Ectodermal cell (in vitro differentiated cells): ENCODE data around the gene OTOP2.

ENCODE experiments used
- H3K27ac ChIP-seq: 2 replicates; pipeline ENCODE4 v1.7.0; 2013; ENCODE audit warnings: mild to moderate bottlenecking, low read depth, low read length; ENCODE audit not compliant: insufficient read depth, poor library complexity, severe bottlenecking
- H3K27me3 ChIP-seq: 2 replicates; pipeline ENCODE4 v1.7.0; 2013; ENCODE audit warnings: mild to moderate bottlenecking, low read length; ENCODE audit not compliant: insufficient read depth, control insufficient read depth, poor library complexity, severe bottlenecking
- H3K36me3 ChIP-seq: one replicate; pipeline ENCODE4 v1.7.0; 2013; ENCODE audit warnings: low read length; ENCODE audit not compliant: control insufficient read depth, insufficient read depth
- H3K4me1 ChIP-seq: one replicate; pipeline ENCODE4 v1.7.0; 2013; ENCODE audit warnings: low read length; ENCODE audit not compliant: control insufficient read depth, insufficient read depth
- H3K4me3 ChIP-seq: 2 replicates; pipeline ENCODE4 v1.7.0; 2013; ENCODE audit warnings: low read depth, low read length, control low read depth; ENCODE audit not compliant: insufficient read depth
- H3K9me3 ChIP-seq: 2 replicates; pipeline ENCODE4 v1.7.0; 2013; ENCODE audit warnings: mild to moderate bottlenecking, low read length, moderate library complexity; ENCODE audit not compliant: control insufficient read depth
- WGBS, 2 experiments: methylation state at CpG; one replicate each; pipeline ENCODE4 v1.1.7; 2013; ENCODE audit warnings: missing lambda C conversion rate in 2 of 2; 5-methylcytosine and 5-hydroxymethylcytosine counted together

OTOP2 gene

GRCh38 chr17:74941128-74941725 is 17.2 kb downstream of the OTOP2 start:
- 86 to 88% methylated on average over 21 of the region's 21 CpGs for WGBS, 2 experiments
- Histone ChIP-seq H3K27ac (no peak overlapping the region), H3K36me3 (no peaks in the 10 kb centered on the region), H3K4me1 (no peaks in the 10 kb centered on the region), H3K4me3 (no peak overlapping the region), H3K9me3 (no peaks in the 10 kb centered on the region), H3K27me3 (peaks cover 50% of the 10 kb centered on the region)

DNA sequence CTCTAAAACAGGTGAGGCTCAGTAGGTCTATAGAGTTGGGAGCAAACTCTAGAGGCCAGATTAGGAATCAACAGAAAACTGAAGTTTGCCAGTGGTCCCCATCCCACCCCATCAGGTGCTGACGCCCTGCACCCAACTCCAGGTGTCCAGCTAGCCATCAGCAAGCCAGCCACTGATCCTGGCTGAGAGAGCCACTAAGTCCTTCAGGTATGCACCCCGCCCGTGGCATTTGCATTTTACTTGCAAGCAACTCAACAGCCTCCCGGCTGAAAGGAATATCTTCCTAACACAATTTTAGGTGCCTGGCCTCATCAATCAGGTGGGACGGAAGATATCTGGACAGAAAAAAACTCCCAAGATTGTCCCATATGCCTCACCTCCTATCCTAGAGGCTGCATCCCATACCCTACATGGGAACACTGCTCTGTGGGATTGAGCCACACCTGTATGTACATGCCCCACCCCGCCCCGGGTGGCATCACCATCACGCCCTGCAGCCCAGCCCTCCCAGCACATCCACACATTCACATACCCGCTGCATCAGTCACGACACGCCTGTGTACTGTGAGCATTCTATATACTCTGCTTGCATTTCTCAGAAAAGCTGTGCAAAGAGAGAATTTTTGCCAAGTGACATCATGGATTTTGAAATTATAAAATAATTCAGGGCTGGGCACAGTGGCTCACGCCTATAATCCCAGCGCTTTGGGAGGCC is 19.9 kb downstream of the OTOP2 start:
- Histone ChIP-seq H3K27ac (no peak overlapping the region), H3K27me3 (peaks cover 23% of the 10 kb centered on the region), H3K4me1 (no peaks in the 10 kb centered on the region), H3K4me3 (no peak overlapping the region), H3K9me3 (no peaks in the 10 kb centered on the region), H3K36me3 (no peaks in the 10 kb centered on the region)
- WGBS, 2 experiments, result 77 to 79% methylated on average over 13 of the region's 13 CpGs

GRCh38 chr17:74945543-74945942 is 21.5 kb downstream of the OTOP2 start:
- H3K4me3 ChIP-seq, result no peak overlapping the region
- H3K27me3 ChIP-seq, result peaks cover 14% of the 10 kb centered on the region
- H3K4me1 ChIP-seq, result no peaks in the 10 kb centered on the region
- H3K9me3 ChIP-seq, result no peaks in the 10 kb centered on the region
- H3K36me3 ChIP-seq, result no peaks in the 10 kb centered on the region
- no peak overlapping the region for H3K27ac ChIP-seq
- 75 to 78% methylated on average over 6 of the region's 6 CpGs for WGBS, 2 experiments

GRCh38 chr17:74946641-74947040 is 22.6 kb downstream of the OTOP2 start:
- Histone ChIP-seq H3K27me3 (peaks cover 8% of the 10 kb centered on the region), H3K4me1 (no peaks in the 10 kb centered on the region), H3K36me3 (no peaks in the 10 kb centered on the region), H3K9me3 (no peaks in the 10 kb centered on the region), H3K27ac (no peak overlapping the region), H3K4me3 (no peak overlapping the region)
- 89 to 91% methylated on average over 14 of the region's 14 CpGs for WGBS, 2 experiments

DNA sequence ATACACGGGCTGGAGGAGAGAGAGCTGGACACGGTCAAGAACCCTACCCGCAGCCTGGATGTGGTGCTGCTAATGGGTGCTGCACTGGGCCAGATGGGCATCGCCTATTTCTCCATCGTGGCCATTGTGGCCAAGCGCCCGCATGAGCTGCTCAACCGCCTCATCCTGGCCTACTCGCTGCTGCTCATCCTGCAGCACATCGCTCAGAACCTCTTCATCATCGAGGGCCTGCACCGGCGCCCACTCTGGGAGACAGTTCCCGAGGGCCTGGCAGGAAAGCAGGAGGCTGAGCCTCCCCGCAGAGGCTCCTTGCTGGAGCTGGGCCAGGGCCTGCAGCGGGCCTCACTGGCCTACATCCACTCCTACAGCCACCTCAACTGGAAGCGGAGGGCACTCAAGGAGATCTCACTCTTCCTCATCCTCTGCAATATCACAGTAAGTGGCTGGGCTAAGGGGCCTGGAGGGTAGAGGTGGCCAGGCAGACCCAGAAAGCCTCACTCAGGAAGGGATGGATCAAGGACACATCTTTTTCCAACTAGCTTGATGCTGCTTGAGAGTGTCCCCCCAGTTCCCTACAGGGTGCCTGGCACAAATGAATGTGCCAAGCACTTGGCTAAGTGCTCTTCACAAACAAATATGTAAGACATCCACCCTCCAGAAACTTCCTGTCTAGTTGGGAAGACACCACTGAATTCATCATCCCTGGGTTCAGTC is 23.1 kb downstream of the OTOP2 start:
- 95% methylated on average over 17 of the region's 17 CpGs for WGBS, 2 experiments
- Histone ChIP-seq H3K4me3 (no peak overlapping the region), H3K9me3 (no peaks in the 10 kb centered on the region), H3K27me3 (peaks cover 8% of the 10 kb centered on the region), H3K27ac (no peak overlapping the region), H3K36me3 (no peaks in the 10 kb centered on the region), H3K4me1 (no peaks in the 10 kb centered on the region)

DNA sequence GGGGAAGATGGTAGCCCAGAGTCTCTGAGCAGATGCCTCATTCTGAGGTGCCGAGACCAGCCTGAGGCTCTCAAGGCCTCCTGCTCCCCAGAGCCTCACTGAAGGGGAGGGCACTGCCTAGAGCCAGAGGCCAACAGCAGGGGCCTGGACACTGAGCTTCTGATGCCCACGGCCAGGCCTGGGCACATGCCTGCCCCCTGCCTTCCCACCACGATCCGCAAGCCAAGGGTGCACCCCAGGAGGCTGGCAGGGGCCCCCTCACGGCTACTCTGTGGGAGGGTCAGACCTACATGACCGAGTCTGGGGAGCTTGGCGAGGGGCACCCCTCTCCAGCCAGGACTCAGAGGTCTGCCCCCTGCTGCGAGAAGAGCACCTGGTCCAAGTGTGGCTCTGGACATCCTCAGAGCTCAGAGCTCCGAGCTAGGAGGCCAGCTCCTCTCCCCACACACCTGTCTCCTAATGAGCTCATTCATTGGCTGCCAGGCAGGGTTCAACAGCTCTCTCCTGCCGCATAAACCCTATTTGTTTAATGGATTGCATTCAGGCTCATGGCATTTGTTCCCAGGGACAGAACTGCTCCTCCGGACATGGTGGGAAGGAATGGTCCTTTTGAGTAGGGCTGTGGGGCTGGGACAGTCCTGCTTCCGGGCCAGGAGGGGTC is 25.5 kb downstream of the OTOP2 start:
- 73 to 75% methylated on average over 12 of the region's 12 CpGs for WGBS, 2 experiments
- Histone ChIP-seq H3K4me3 (no peak overlapping the region), H3K27me3 (no peaks in the 10 kb centered on the region), H3K27ac (no peak overlapping the region), H3K4me1 (no peaks in the 10 kb centered on the region), H3K9me3 (no peaks in the 10 kb centered on the region), H3K36me3 (no peaks in the 10 kb centered on the region)

DNA sequence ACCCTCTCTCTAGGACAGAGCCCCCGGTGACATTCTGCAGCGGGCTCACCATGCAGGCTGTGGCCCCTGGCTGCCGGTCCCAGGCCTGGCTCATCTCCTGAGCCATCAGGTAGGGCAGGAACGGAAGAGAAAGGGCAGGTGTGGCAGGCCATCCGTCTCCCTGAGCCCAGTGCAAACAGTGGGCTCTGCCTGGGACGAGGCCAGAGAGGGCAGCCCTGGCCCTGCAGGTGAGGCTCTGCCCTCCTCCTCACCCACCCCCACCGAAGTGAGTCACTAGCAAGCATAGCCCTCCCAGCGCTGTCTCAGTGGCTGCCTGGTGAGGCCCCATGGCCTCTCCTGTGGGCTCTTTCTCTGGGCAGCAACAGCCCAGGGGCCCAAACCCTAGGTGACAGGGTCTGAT is 26.1 kb downstream of the OTOP2 start:
- no peaks in the 10 kb centered on the region for H3K27me3 ChIP-seq
- no peaks in the 10 kb centered on the region for H3K4me1 ChIP-seq
- no peaks in the 10 kb centered on the region for H3K36me3 ChIP-seq
- no peak overlapping the region for H3K27ac ChIP-seq
- no peaks in the 10 kb centered on the region for H3K9me3 ChIP-seq
- 71 to 72% methylated on average over 8 of the region's 8 CpGs for WGBS, 2 experiments
- H3K4me3 ChIP-seq, result no peak overlapping the region

- 81 to 87% methylated on average over 3 of the region's 3 CpGs for WGBS, 2 experiments
- H3K4me3 ChIP-seq, result no peak overlapping the region
- H3K9me3 ChIP-seq, result no peaks in the 10 kb centered on the region
- no peak overlapping the region for H3K27ac ChIP-seq
- H3K4me1 ChIP-seq, result no peaks in the 10 kb centered on the region
- H3K36me3 ChIP-seq, result no peaks in the 10 kb centered on the region
- no peaks in the 10 kb centered on the region for H3K27me3 ChIP-seq
Measured at GRCh38 chr17:74951065-74951464, 27.0 kb downstream of the OTOP2 start.

- H3K4me1 ChIP-seq, result no peaks in the 10 kb centered on the region
- WGBS, 2 experiments, result 85% methylated on average over 32 of the region's 32 CpGs
- no peak overlapping the region for H3K27ac ChIP-seq
- H3K9me3 ChIP-seq, result no peaks in the 10 kb centered on the region
- no peaks in the 10 kb centered on the region for H3K36me3 ChIP-seq
- H3K27me3 ChIP-seq, result peaks cover 4% of the 10 kb centered on the region
- H3K4me3 ChIP-seq, result no peak overlapping the region
Measured at GRCh38 chr17:74951680-74952421, 27.8 kb downstream of the OTOP2 start.
